Omental fat pad (tissue), 4 donors: ENCODE data around the gene FAM98C. TPM values are rescaled to one million over a fixed set of nuclear protein-coding genes. Genes with fewer than 3 reads are reported as not detected.
"Not testable (repeated sequence)": the region's sequence is repeated elsewhere in the genome, so short reads cannot be mapped to it uniquely, and the experiment has no call there.

Source experiments
- ATAC-seq: fragments of 150-250 bp; one replicate; pipeline ENCODE4 v1.9.1; 2016; ENCODE audit warnings: mild to moderate bottlenecking, moderate library complexity; ENCODE audit not compliant: low FRiP score
- DNase-seq: peaks from one replicate; pipeline ENCODE4 v3.0.0-alpha.2; 2019; ENCODE audit warnings: low spot score
- CTCF ChIP-seq, 3 donors: fragments of 450-650 bp; IDR thresholded peaks; one replicate each; pipeline ENCODE4 v1.5.1; 2016 to 2017; ENCODE audit warnings: antibody characterized with exemption in 3 of 3, mild to moderate bottlenecking in 3 of 3, moderate library complexity in 2 of 3
- total RNA-seq, 4 donors: library from RNA; depleted of rRNA; stranded (reverse); fragments of >200 nt; gene quantifications; one replicate each; pipeline ENCODE4 v1.1.0, GENCODE V29; 2016

Gene FAM98C
- total RNA-seq, 4 donors from 2014 or later: 7.4 to 22.7 (median 10.6) TPM

GRCh38 chr19:38420935-38421334 lies 18.0 kb downstream of the FAM98C start:
- ATAC-seq (no peak), DNase-seq (no peak)
- TF ChIP-seq CTCF (IDR thresholded peaks at IDR 0.05): no peak

- ATAC-seq (no peak), DNase-seq (no peak)
- TF ChIP-seq CTCF (IDR thresholded peaks at IDR 0.05): no peak
Measured at GRCh38 chr19:38421856-38422255, 19.0 kb downstream of the FAM98C start.

GRCh38 chr19:38422438-38422837 lies 19.5 kb downstream of the FAM98C start:
- ATAC-seq (no peak), DNase-seq (no peak)
- no peak for TF ChIP-seq CTCF (IDR thresholded peaks at IDR 0.05)

- TF ChIP-seq CTCF (IDR thresholded peaks at IDR 0.05): no peak
- no peak for DNase-seq
- no peak for ATAC-seq
Measured at GRCh38 chr19:38424272-38424671, 21.4 kb downstream of the FAM98C start.

- ATAC-seq (no peak), DNase-seq (no peak)
- no peak for TF ChIP-seq CTCF (IDR thresholded peaks at IDR 0.05)
Measured at GRCh38 chr19:38425222-38425809, 22.4 kb downstream of the FAM98C start.

- no peak for DNase-seq
- TF ChIP-seq CTCF (IDR thresholded peaks at IDR 0.05): no peak
- no peak for ATAC-seq
Measured at GRCh38 chr19:38425810-38426466, 23.0 kb downstream of the FAM98C start, which contains the start of gene RASGRP4. TSS of gene RASGRP4 (minus strand) at chr19:38426219. CDS start at chr19:38426091, 128 bp downstream.

- not testable (repeated sequence) for DNase-seq, ATAC-seq
Measured at GRCh38 chr19:38427035-38427677, 24.3 kb downstream of the FAM98C start.
